GM21423 (cell line): ENCODE data around the gene CTBS.

Source experiments
- ATAC-seq: cut with Tn5 transposase; IDR thresholded peaks from one replicate; pipeline ENCODE4 v1.9.1; 2021; ENCODE audit warnings: mild to moderate bottlenecking, moderate library complexity; ENCODE audit not compliant: unreplicated experiment

CTBS gene

DNA sequence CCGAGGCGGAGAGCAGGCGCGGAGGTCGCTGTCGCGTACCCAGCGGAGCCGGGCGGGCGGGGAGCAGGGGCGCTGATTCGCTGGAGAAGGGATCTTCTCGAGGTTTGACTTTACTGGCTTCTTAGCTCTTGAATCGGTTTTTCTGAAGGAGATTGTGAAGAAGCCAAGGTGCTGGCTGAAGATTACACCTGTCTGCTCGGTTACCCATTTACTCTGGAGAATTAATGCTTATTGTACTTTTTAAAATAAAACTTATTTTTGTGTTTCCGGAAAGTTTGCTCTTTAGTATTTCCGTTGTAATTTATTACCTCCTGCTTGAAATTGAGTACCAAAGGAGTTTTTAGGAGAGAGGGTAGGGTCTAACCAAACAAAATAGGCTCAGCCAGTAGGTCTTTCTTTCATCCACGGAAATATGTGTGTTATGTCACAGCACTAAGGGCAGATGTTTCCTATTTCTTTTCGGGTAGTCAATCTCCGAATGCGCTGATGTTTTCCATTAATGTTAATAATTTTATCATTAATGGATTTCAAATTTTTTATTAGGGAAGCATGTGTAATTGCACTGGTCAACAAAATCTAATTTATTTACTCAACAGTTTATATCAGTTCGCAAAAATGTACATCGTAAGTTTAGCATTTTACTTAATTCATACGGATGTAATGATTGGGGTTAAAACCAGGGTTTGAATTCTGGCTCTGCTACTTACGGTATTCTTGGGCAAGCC is 67.3 kb downstream of the CTBS start:
- ATAC-seq = no peak

DNA sequence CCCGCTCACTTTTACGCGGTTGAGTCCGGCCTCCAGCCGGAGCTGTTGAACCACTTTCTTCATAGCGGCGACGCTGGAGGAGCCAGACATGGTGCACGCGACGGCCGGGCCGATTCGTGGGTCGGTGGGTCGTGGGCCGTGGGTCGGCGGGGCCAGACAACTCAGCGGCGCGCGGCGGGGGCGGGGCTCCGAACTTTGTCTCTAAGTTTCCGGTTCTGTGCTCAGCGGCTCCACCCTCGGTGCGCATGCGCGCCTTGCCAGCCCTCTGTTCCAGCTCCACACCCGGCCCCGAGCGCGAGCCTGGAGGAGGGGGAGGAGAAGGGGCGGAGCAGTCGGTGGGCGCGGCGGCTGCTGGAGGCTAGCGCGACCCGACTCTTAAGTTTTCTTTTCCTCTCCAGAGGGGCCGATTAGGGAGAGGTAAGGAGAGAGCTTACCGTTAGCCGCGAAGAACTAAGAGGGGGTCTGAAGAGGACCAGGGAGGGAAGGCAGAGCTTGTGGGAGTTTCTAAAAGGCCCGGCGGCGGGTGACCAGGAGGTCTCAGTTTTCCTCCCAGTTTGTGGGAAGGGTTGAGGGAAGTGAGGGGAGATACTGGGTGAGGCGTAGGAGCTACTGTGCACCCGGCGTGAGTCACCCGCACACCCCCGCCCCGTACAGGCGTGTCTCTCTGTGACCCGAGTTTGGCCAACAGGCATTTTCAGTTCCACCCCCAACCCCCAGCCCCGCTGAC is 68.1 kb downstream of the CTBS start, which contains the start of the genes GNG5 and SPATA1:
Gene GNG5 (minus strand): TSS at position 580 of the 727 bp plus-strand sequence. CDS start 490 bp downstream, at position 90.
Gene SPATA1 (plus strand): TSS at position 385 of the 727 bp plus-strand sequence. CDS start 9,974 bp downstream, outside the sequence.
- ATAC-seq = peak; percentile 85

DNA sequence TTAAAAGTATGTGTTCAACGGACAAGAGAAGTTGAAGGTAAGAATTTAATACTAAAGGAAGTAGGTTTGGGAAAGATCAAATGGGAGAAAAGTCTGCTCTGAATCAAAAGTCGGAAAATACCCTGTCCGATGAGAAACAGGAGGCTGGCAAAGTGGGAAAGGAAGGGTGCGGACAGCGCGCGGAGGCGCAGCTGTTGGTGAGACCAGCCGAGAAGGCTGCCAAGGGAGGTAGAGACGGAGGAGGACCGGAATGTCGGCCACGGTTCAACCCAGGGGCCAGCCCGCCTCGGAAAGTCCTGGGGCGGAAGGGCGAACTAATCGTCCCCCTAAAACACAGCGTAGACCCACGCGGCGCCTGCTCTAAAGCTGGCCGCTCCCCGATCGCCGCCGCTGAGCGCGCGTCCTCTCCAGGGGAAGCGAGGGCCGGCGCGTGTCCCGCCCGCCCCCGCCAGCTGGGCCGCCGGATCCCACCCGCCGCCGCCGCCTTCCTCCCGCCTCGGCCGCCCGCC is 68.7 kb downstream of the CTBS start:
- peak; percentile 32 for ATAC-seq

DNA sequence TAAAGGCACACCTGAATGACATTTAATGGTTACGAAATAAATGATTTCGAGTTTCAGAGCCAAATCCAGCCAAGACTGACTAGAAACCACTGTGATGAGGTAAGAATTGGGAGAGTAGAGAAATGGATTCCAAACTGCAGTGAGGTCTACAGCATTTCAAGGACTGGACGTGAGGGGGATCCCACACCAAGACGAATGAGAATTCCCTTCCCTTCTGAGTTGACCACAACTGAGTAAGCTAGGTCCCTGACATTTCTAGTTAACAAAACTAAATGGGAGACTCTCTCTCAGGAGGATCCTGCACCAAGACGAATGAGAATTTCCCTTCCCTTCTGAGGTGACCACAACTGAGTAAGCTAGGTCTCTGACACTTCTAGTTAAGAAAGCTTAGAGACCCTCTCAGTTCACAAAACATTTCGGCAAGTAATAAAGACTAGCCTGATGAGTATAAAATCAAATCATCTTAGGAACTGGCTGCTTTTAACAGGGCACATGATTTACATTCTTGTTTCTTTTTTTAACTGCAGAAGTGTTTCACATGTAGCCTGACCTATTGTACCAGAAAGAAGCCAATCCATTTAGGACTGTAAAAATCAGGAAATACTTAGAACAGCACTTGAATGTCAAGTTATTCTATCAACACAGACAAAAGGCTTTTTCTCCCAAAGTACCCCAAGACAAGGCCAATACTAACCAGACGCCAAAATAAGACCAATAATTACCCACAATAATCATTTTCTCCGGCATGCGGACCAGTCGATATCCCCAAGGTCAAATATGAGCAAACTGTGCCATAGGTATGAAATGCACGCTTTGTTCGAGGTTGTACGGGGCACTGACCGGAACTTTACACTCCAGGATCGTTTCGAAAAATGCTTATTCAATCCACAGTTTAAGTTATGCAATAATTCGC is 69.4 kb downstream of the CTBS start:
- no peak for ATAC-seq

DNA sequence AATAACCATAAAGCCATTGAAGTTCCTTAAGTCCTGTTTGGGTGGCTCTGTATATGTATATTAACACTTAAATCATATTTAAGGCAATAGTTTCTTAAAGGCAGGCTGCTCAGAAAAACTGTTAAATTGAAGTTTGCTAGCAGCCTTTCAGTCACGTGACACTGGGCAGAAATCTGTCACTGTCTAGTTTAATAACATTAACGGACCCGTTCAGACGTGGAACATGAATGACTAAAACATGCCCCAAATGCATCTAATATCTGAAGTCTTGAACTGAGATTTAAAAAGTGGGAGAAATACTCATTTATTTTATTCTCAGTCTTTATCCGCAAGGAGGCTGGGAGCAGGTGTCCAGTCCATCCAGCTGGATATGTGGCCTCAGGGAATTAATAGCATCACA is 71.3 kb downstream of the CTBS start:
- no peak for ATAC-seq
